ENCODE results near the gene HM13.

HM13 gene

GRCh38 chr20:31560094-31560745 lies 46.0 kb downstream of the HM13 start:
- TF ChIP-seq RAD21 (IDR thresholded peaks at IDR 0.05; ENCODE audit: low read depth) (peak; percentile 64), EP300 (IDR thresholded peaks at IDR 0.05; ENCODE audit: borderline replicate concordance) (no peak)

GRCh38 chr20:31560746-31561598 lies 46.7 kb downstream of the HM13 start:
- TF ChIP-seq YY1 (IDR thresholded peaks at IDR 0.05; ENCODE audit: low read depth) (no peak), TCF12 (IDR thresholded peaks at IDR 0.05; ENCODE audit: low read depth) (peak; percentile 36; the same call in 1 of the 2 replicates), MAX (IDR thresholded peaks at IDR 0.05) (no peak), TAF1 (IDR thresholded peaks at IDR 0.05; ENCODE audit: low read depth) (no peak), USF1 (IDR thresholded peaks at IDR 0.05) (no peak), CEBPB (IDR thresholded peaks at IDR 0.05) (no peak), EP300 (IDR thresholded peaks at IDR 0.05; ENCODE audit: borderline replicate concordance) (peak; percentile 17; the same call in 1 of the 2 replicates), NFIC (IDR thresholded peaks at IDR 0.05) (no peak), TEAD4 (IDR thresholded peaks at IDR 0.05) (no peak; the same call in 1 of the 2 replicates), CREB1 (IDR thresholded peaks at IDR 0.05; ENCODE audit: low read depth) (no peak)

- TF ChIP-seq TCF12 (IDR thresholded peaks at IDR 0.05; ENCODE audit: low read depth): no peak
- no peak for TF ChIP-seq CEBPB (IDR thresholded peaks at IDR 0.05)
- TF ChIP-seq CREB1 (IDR thresholded peaks at IDR 0.05; ENCODE audit: low read depth): no peak
- no peak for TF ChIP-seq USF1 (IDR thresholded peaks at IDR 0.05)
- TF ChIP-seq EGR1 (IDR thresholded peaks at IDR 0.05): no peak
- TF ChIP-seq EP300 (IDR thresholded peaks at IDR 0.05; ENCODE audit: borderline replicate concordance): no peak
- TF ChIP-seq FOXM1 (IDR thresholded peaks at IDR 0.05; ENCODE audit: borderline replicate concordance, low read depth): no peak
- TF ChIP-seq ZBTB7A (IDR thresholded peaks at IDR 0.05; ENCODE audit: low read depth): no peak
- no peak for TF ChIP-seq REST (IDR thresholded peaks at IDR 0.05; ENCODE audit: low read depth)
- no peak for TF ChIP-seq RAD21 (IDR thresholded peaks at IDR 0.05; ENCODE audit: low read depth)
- TF ChIP-seq TEAD4 (IDR thresholded peaks at IDR 0.05): no peak
- TF ChIP-seq TAF1 (IDR thresholded peaks at IDR 0.05; ENCODE audit: low read depth): no peak
- TF ChIP-seq NFIC (IDR thresholded peaks at IDR 0.05): no peak
- TF ChIP-seq YY1 (IDR thresholded peaks at IDR 0.05; ENCODE audit: low read depth): no peak
- no peak for TF ChIP-seq MAX (IDR thresholded peaks at IDR 0.05)
These were observed 48.0 kb downstream of the HM13 start for GRCh38 chr20:31562241-31562640.

- no peak for TF ChIP-seq ZBTB7A (IDR thresholded peaks at IDR 0.05; ENCODE audit: low read depth)
- TF ChIP-seq EGR1 (IDR thresholded peaks at IDR 0.05): no peak
- no peak for TF ChIP-seq CEBPB (IDR thresholded peaks at IDR 0.05)
- no peak for TF ChIP-seq EP300 (IDR thresholded peaks at IDR 0.05; ENCODE audit: borderline replicate concordance)
- TF ChIP-seq TAF1 (IDR thresholded peaks at IDR 0.05; ENCODE audit: low read depth): no peak
- TF ChIP-seq TEAD4 (IDR thresholded peaks at IDR 0.05): no peak
- TF ChIP-seq MAX (IDR thresholded peaks at IDR 0.05): no peak
- TF ChIP-seq FOXM1 (IDR thresholded peaks at IDR 0.05; ENCODE audit: borderline replicate concordance, low read depth): no peak
- no peak for TF ChIP-seq TCF12 (IDR thresholded peaks at IDR 0.05; ENCODE audit: low read depth)
- no peak for TF ChIP-seq RAD21 (IDR thresholded peaks at IDR 0.05; ENCODE audit: low read depth)
- TF ChIP-seq CREB1 (IDR thresholded peaks at IDR 0.05; ENCODE audit: low read depth): no peak
- TF ChIP-seq NFIC (IDR thresholded peaks at IDR 0.05): no peak
- no peak for TF ChIP-seq REST (IDR thresholded peaks at IDR 0.05; ENCODE audit: low read depth)
- no peak for TF ChIP-seq USF1 (IDR thresholded peaks at IDR 0.05)
These were observed 50.0 kb downstream of the HM13 start for GRCh38 chr20:31564284-31564683.

Data from Ishikawa (cell line).